K562 (cell line): ENCODE results near the gene UCKL1. TPM values are rescaled to one million over a fixed set of nuclear protein-coding genes. Genes with fewer than 3 reads are reported as not detected.
A peak's percentile ranks its signal among the peaks of the same experiment; 100 is the strongest.

Experiments used
- ADNP ChIP-seq: fragments of 200-800 bp; sonication (Bioruptor generic); IDR thresholded peaks from 2 replicates; pipeline ENCODE4 v1.6.1; 2016; ENCODE audit warnings: missing genetic modification characterization, missing compliant biosample characterization
- CREB1 ChIP-seq, 2 experiments: sonication (generic) in 1 of 2; formaldehyde crosslinking in 1 of 2; IDR thresholded peaks; 2 replicates each; pipeline versions ENCODE4 v1.6.1 to v1.8.0; 2012 to 2022; ENCODE audit warnings: inconsistent platforms in 1 of 2, mild to moderate bottlenecking in 1 of 2, missing genetic modification reagents in 1 of 2, moderate library complexity in 1 of 2
- CREBBP ChIP-seq: IDR thresholded peaks from one replicate; pipeline ENCODE4 v1.6.1; 2012; ENCODE audit warnings: low read depth, mild to moderate bottlenecking, control low read depth, inconsistent platforms, low read length
- ELF2 ChIP-seq: fragments of 250-450 bp; sonication (Bioruptor Pico); IDR thresholded peaks from 2 replicates; pipeline ENCODE4 v1.5.0; 2021; ENCODE audit warnings: mild to moderate bottlenecking
- FOXM1 ChIP-seq, 2 experiments: fragments of 450-650 bp in 1 of 2; sonication (generic) in 1 of 2; formaldehyde crosslinking in 1 of 2; IDR thresholded peaks; 2 replicates each; pipeline versions ENCODE4 v1.6.1 to v1.9.0; 2017 to 2022; ENCODE audit warnings: low read depth in 2 of 2, mild to moderate bottlenecking in 2 of 2, missing genetic modification reagents in 1 of 2, moderate library complexity in 1 of 2
- HDAC1 ChIP-seq, 2 experiments: fragments of 450-650 bp; IDR thresholded peaks; 2 replicates each; pipeline ENCODE4 v1.6.1; 2016 to 2017; ENCODE audit warnings: inconsistent platforms in 1 of 2, mild to moderate bottlenecking in 1 of 2, moderate library complexity in 1 of 2
- HDAC8 ChIP-seq: fragments of 450-650 bp; IDR thresholded peaks from 2 replicates; pipeline ENCODE4 v1.6.1; 2016; ENCODE audit warnings: mild to moderate bottlenecking, missing genetic modification characterization, moderate library complexity, missing compliant biosample characterization
- JUN ChIP-seq, 2 experiments: sonication (generic) in 1 of 2; formaldehyde crosslinking in 1 of 2; IDR thresholded peaks; 2 replicates each; pipeline versions ENCODE4 v1.6.1 to v1.8.0; 2012 to 2022; ENCODE audit warnings: borderline replicate concordance in 2 of 2, mild to moderate bottlenecking in 2 of 2, improper control_type of control experiment in 1 of 2, low read depth in 1 of 2, low read length in 1 of 2, missing genetic modification reagents in 1 of 2
- KAT2B ChIP-seq: IDR thresholded peaks from one replicate; pipeline ENCODE4 v1.6.1; 2012; ENCODE audit warnings: low read depth, mild to moderate bottlenecking, control low read depth, inconsistent platforms, low read length, moderate library complexity
- MXD1 ChIP-seq: fragments of 250-450 bp; sonication (Bioruptor Pico); IDR thresholded peaks from 2 replicates; pipeline ENCODE4 v1.8.0; 2021; ENCODE audit warnings: borderline replicate concordance, mild to moderate bottlenecking, moderate library complexity; ENCODE audit not compliant: poor library complexity, severe bottlenecking
- NFYB ChIP-seq: IDR thresholded peaks from 2 replicates; pipeline ENCODE4 v1.6.1; 2011; ENCODE audit warnings: mild to moderate bottlenecking, moderate library complexity; ENCODE audit not compliant: insufficient read length; ENCODE audit errors: extremely low read depth
- NRF1 ChIP-seq, 2 experiments: fragments of 450-650 bp; IDR thresholded peaks in 1 of 2; conservative IDR thresholded peaks in 1 of 2; 2 replicates each; pipeline ENCODE4 v1.6.1; 2014; ENCODE audit warnings: mild to moderate bottlenecking in 2 of 2
- SFPQ ChIP-seq: fragments of 200-400 bp; formaldehyde crosslinking; IDR thresholded peaks from 2 replicates; pipeline ENCODE4 v1.6.1; 2017; ENCODE audit warnings: mild to moderate bottlenecking, low read depth, low read length, moderate library complexity
- SMAD1 ChIP-seq: fragments of 150-350 bp; IDR thresholded peaks from 2 replicates; pipeline ENCODE4 v1.6.1; 2014; ENCODE audit warnings: low read length, low read depth; ENCODE audit not compliant: partially characterized antibody
- SNAPC5 ChIP-seq: fragments of 250-450 bp; sonication (Bioruptor Pico); IDR thresholded peaks from 2 replicates; pipeline ENCODE4 v1.8.0; 2021; ENCODE audit warnings: moderate library complexity, mild to moderate bottlenecking, inconsistent platforms
- SRSF1 ChIP-seq: fragments of 200-400 bp; formaldehyde crosslinking; IDR thresholded peaks from 2 replicates; pipeline ENCODE4 v1.6.1; 2017; ENCODE audit warnings: mild to moderate bottlenecking, low read depth, low read length, moderate library complexity
- TAF15 ChIP-seq: fragments of 200-400 bp; formaldehyde crosslinking; IDR thresholded peaks from 2 replicates; pipeline ENCODE4 v1.6.1; 2017; ENCODE audit warnings: mild to moderate bottlenecking, low read depth, low read length, moderate library complexity
- ZBTB12 ChIP-seq: fragments of 250-450 bp; sonication (Bioruptor Pico); IDR thresholded peaks from 2 replicates; pipeline ENCODE4 v1.4.0; 2020
- ZNF324 ChIP-seq: fragments of 250-450 bp; sonication (Bioruptor Pico); IDR thresholded peaks from 2 replicates; pipeline ENCODE4 v1.4.0; 2020; ENCODE audit warnings: mild to moderate bottlenecking
- ZNF444 ChIP-seq: fragments of 250-450 bp; sonication (Bioruptor Pico); IDR thresholded peaks from 2 replicates; pipeline ENCODE4 v1.4.0; 2020; ENCODE audit warnings: mild to moderate bottlenecking, moderate library complexity
- ZNF584 ChIP-seq: fragments of 200-800 bp; sonication (Bioruptor generic); IDR thresholded peaks from 2 replicates; pipeline ENCODE4 v1.6.1; 2016; ENCODE audit warnings: low read depth, mild to moderate bottlenecking, missing genetic modification characterization, missing compliant biosample characterization
- ZNF695 ChIP-seq: fragments of 450-650 bp; formaldehyde crosslinking; IDR thresholded peaks from 2 replicates; pipeline ENCODE4 v1.4.0; 2020; ENCODE audit warnings: mild to moderate bottlenecking, moderate library complexity
- polyA plus RNA-seq, 8 experiments: library from polyadenylated mRNA; depleted of rRNA in 4 of 8; stranded (reverse) in 5 of 8; unstranded in 3 of 8; fragments of >200 nt; fragmentation: Nextera tagmentation in 2 of 8; fragmentation: Illumina TruSeq in 1 of 8; extraction: Ambion mirVana in 2 of 8; extraction: Trizol in 1 of 8; gene quantifications; 2 replicates each; pipeline versions ENCODE4 v1.2.1 to v1.2.3, GENCODE V29; 2011 to 2014; ENCODE audit warnings: inconsistent platforms in 1 of 8, missing spikeins in 1 of 8
- total RNA-seq, 7 experiments: library from RNA; depleted of rRNA in 6 of 7; stranded (reverse); fragments of >200 nt in 6 of 7; fragmentation: Illumina TruSeq in 2 of 7; extraction: Trizol in 2 of 7; gene quantifications; 2 replicates each; pipeline versions ENCODE4 v1.2.1 to v1.2.3, GENCODE V29; 2011 to 2021; ENCODE audit warnings: low replicate concordance in 1 of 7

The UCKL1 gene
- total and polyA plus RNA-seq, 9 of the 15 experiments (the other 6 are each of a cell fraction or from before 2014, with no cell fraction given): 3.1 to 52.8 (median 24.2) TPM

- TF ChIP-seq ZBTB12 (CRISPR knock-in tag): no peak
- TF ChIP-seq SMAD1: no peak
- no peak for TF ChIP-seq CREB1 (IDR thresholded peaks at IDR 0.05)
- TF ChIP-seq CREB1 (CRISPR knock-in tag; IDR thresholded peaks at IDR 0.05): no peak; the same call in 1 of the 2 replicates
- no peak for TF ChIP-seq NFYB
- TF ChIP-seq ZNF584 (CRISPR knock-in tag): no peak
- TF ChIP-seq TAF15: no peak
- no peak for TF ChIP-seq ADNP (tag)
- TF ChIP-seq HDAC1 (IDR thresholded peaks at IDR 0.05): peak in 1 of 2 experiments; percentile 60; a peak in 1 of 4 replicates
- peak; percentile 97 to 98 for TF ChIP-seq NRF1 (conservative IDR thresholded peaks at IDR 0.05 in 1 of 2, IDR thresholded peaks at IDR 0.05 in 1 of 2)
- no peak for TF ChIP-seq HDAC8 (tag)
- TF ChIP-seq MXD1 (CRISPR knock-in tag): no peak
- no peak for TF ChIP-seq SRSF1
- no peak for TF ChIP-seq FOXM1 (IDR thresholded peaks at IDR 0.05; ENCODE audit: low read depth)
- no peak for TF ChIP-seq FOXM1 (CRISPR knock-in tag; IDR thresholded peaks at IDR 0.05; ENCODE audit: low read depth)
- no peak for TF ChIP-seq KAT2B
- no peak for TF ChIP-seq ZNF695 (CRISPR knock-in tag)
- TF ChIP-seq JUN (IDR thresholded peaks at IDR 0.05; ENCODE audit: borderline replicate concordance, low read depth, low read length): no peak
- no peak for TF ChIP-seq JUN (CRISPR knock-in tag; IDR thresholded peaks at IDR 0.05; ENCODE audit: borderline replicate concordance)
- no peak for TF ChIP-seq SNAPC5 (CRISPR knock-in tag)
- TF ChIP-seq SFPQ: no peak
- no peak for TF ChIP-seq ELF2 (CRISPR knock-in tag)
- no peak for TF ChIP-seq ZNF324 (CRISPR knock-in tag)
- no peak for TF ChIP-seq ZNF444 (CRISPR knock-in tag)
- no peak for TF ChIP-seq CREBBP
These were observed 61.6 kb downstream of the UCKL1 start, which contains the start of gene DNAJC5 (continued) for GRCh38 chr20:63894358-63895201.
